ENCODE measurements around the gene FAM13C.

GRCh38 chr10:59283456-59284091 is 78.8 kb downstream of the FAM13C start:
- no peak for TF ChIP-seq POLR2AphosphoS5 (IDR thresholded peaks at IDR 0.05; ENCODE audit: low read depth, low read length)
- TF ChIP-seq POLR2A (IDR thresholded peaks at IDR 0.05; ENCODE audit: low read depth, low read length), result no peak
